Duodenal mucosa (tissue), 2 donors: ENCODE measurements around the gene SP6.

Experiments used
- H3K27ac ChIP-seq: one replicate; pipeline ENCODE4 v1.7.0; 2013; ENCODE audit warnings: low read depth, low read length
- H3K27me3 ChIP-seq, 2 donors: one replicate each; pipeline ENCODE4 v1.7.0; 2013; ENCODE audit warnings: low read length in 2 of 2, control low read depth in 1 of 2; ENCODE audit not compliant: insufficient read depth in 2 of 2, control insufficient read depth in 1 of 2
- H3K36me3 ChIP-seq, 2 donors: one replicate each; pipeline ENCODE4 v1.7.0; 2013; ENCODE audit warnings: low read length in 2 of 2, control low read depth in 1 of 2; ENCODE audit not compliant: insufficient read depth in 2 of 2, control insufficient read depth in 1 of 2
- H3K4me1 ChIP-seq, 2 donors: one replicate each; pipeline ENCODE4 v1.7.0; 2013; ENCODE audit warnings: low read length in 2 of 2, control low read depth in 1 of 2; ENCODE audit not compliant: insufficient read depth in 2 of 2, control insufficient read depth in 1 of 2
- H3K4me3 ChIP-seq, 2 donors: one replicate each; pipeline ENCODE4 v1.7.0; 2013; ENCODE audit warnings: low read length in 2 of 2, low read depth in 1 of 2
- H3K9ac ChIP-seq, 2 donors: one replicate each; pipeline ENCODE4 v1.7.0; 2013; ENCODE audit warnings: low read length in 2 of 2, low read depth in 1 of 2
- H3K9me3 ChIP-seq, 2 donors: one replicate each; pipeline ENCODE4 v1.7.0; 2013; ENCODE audit warnings: low read length in 2 of 2, control low read depth in 1 of 2; ENCODE audit not compliant: control insufficient read depth in 1 of 2

SP6 gene

GRCh38 chr17:47820033-47820789, 30.8 kb downstream of the SP6 start:
- peak overlapping the region; percentile 89 to 98 for H3K4me3 ChIP-seq

GRCh38 chr17:47819475-47819874, 31.5 kb downstream of the SP6 start:
- Histone ChIP-seq H3K9ac (peak overlapping the region in 1 of 2 donors; percentile 36), H3K27ac (no peak overlapping the region), H3K36me3 (peaks cover 56 to 69% of the 10 kb centered on the region in 2 donors)

More at GRCh38 chr17:47820033-47820789, 30.8 kb downstream of the SP6 start:
- H3K4me1 ChIP-seq, result peaks cover 22 to 35% of the 10 kb centered on the region in 2 donors
- no peaks in the 10 kb centered on the region for H3K9me3 ChIP-seq
- no peaks in the 10 kb centered on the region for H3K27me3 ChIP-seq
- H3K27ac ChIP-seq, result peak overlapping the region; percentile 60
- peak overlapping the region; percentile 86 to 97 for H3K9ac ChIP-seq
- peaks cover 50 to 64% of the 10 kb centered on the region in 2 donors for H3K36me3 ChIP-seq

GRCh38 chr17:47818002-47818695, 32.8 kb downstream of the SP6 start:
- Histone ChIP-seq H3K9ac (no peak overlapping the region), H3K4me3 (no peak overlapping the region), H3K36me3 (peaks cover 54 to 66% of the 10 kb centered on the region in 2 donors), H3K9me3 (no peaks in the 10 kb centered on the region), H3K4me1 (peaks cover 22 to 43% of the 10 kb centered on the region in 2 donors), H3K27me3 (no peaks in the 10 kb centered on the region), H3K27ac (no peak overlapping the region)

More at GRCh38 chr17:47819475-47819874, 31.5 kb downstream of the SP6 start:
- H3K4me3 ChIP-seq, result peak overlapping the region; percentile 36
- no peaks in the 10 kb centered on the region for H3K9me3 ChIP-seq
- H3K27me3 ChIP-seq, result no peaks in the 10 kb centered on the region
- peaks cover 22 to 39% of the 10 kb centered on the region in 2 donors for H3K4me1 ChIP-seq

- no peaks in the 10 kb centered on the region for H3K27me3 ChIP-seq
- H3K4me3 ChIP-seq, result no peak overlapping the region
- no peak overlapping the region for H3K9ac ChIP-seq
- peaks cover 61 to 74% of the 10 kb centered on the region in 2 donors for H3K36me3 ChIP-seq
- H3K9me3 ChIP-seq, result no peaks in the 10 kb centered on the region
- peaks cover 19 to 46% of the 10 kb centered on the region in 2 donors for H3K4me1 ChIP-seq
- H3K27ac ChIP-seq, result no peak overlapping the region
These were observed 34.0 kb downstream of the SP6 start for GRCh38 chr17:47816947-47817346.

- Histone ChIP-seq H3K36me3 (peaks cover 61 to 81% of the 10 kb centered on the region in 2 donors), H3K4me3 (no peak overlapping the region), H3K9ac (no peak overlapping the region), H3K9me3 (no peaks in the 10 kb centered on the region), H3K27me3 (no peaks in the 10 kb centered on the region), H3K27ac (no peak overlapping the region), H3K4me1 (peaks cover 21 to 49% of the 10 kb centered on the region in 2 donors)
These were observed 34.7 kb downstream of the SP6 start for GRCh38 chr17:47816111-47816735.

- H3K9me3 ChIP-seq, result no peaks in the 10 kb centered on the region
- H3K36me3 ChIP-seq, result peaks cover 61 to 89% of the 10 kb centered on the region in 2 donors
- H3K9ac ChIP-seq, result no peak overlapping the region
These were observed 35.7 kb downstream of the SP6 start for GRCh38 chr17:47815106-47815918.

GRCh38 chr17:47813512-47814031, 37.4 kb downstream of the SP6 start:
- no peaks in the 10 kb centered on the region for H3K27me3 ChIP-seq
- no peak overlapping the region for H3K9ac ChIP-seq
- H3K9me3 ChIP-seq, result no peaks in the 10 kb centered on the region
- H3K4me3 ChIP-seq, result no peak overlapping the region
- peaks cover 32 to 44% of the 10 kb centered on the region in 2 donors for H3K4me1 ChIP-seq
- no peak overlapping the region for H3K27ac ChIP-seq
- peaks cover 62 to 95% of the 10 kb centered on the region in 2 donors for H3K36me3 ChIP-seq

More at GRCh38 chr17:47815106-47815918, 35.7 kb downstream of the SP6 start:
- H3K4me3 ChIP-seq, result no peak overlapping the region
- H3K27ac ChIP-seq, result no peak overlapping the region
- peaks cover 23 to 48% of the 10 kb centered on the region in 2 donors for H3K4me1 ChIP-seq
- H3K27me3 ChIP-seq, result no peaks in the 10 kb centered on the region

- H3K9me3 ChIP-seq, result no peaks in the 10 kb centered on the region
- H3K4me1 ChIP-seq, result peaks cover 32 to 44% of the 10 kb centered on the region in 2 donors
- H3K4me3 ChIP-seq, result no peak overlapping the region
- no peak overlapping the region for H3K27ac ChIP-seq
- peaks cover 62 to 95% of the 10 kb centered on the region in 2 donors for H3K36me3 ChIP-seq
- no peak overlapping the region for H3K9ac ChIP-seq
- H3K27me3 ChIP-seq, result no peaks in the 10 kb centered on the region
These were observed 37.9 kb downstream of the SP6 start for GRCh38 chr17:47813077-47813476.

- Histone ChIP-seq H3K27ac (no peak overlapping the region), H3K27me3 (no peaks in the 10 kb centered on the region), H3K36me3 (peaks cover 56 to 95% of the 10 kb centered on the region in 2 donors), H3K4me3 (no peak overlapping the region), H3K9ac (no peak overlapping the region), H3K4me1 (peaks cover 32 to 44% of the 10 kb centered on the region in 2 donors), H3K9me3 (no peaks in the 10 kb centered on the region)
These were observed 38.6 kb downstream of the SP6 start for GRCh38 chr17:47812146-47812920.
